GM15510 (cell line): ENCODE measurements around the gene ATP6V0E1.

Source experiments
- POLR2A ChIP-seq: IDR thresholded peaks from 3 replicates; pipeline ENCODE4 v1.6.1; 2011; ENCODE audit warnings: borderline replicate concordance; ENCODE audit not compliant: insufficient read length; ENCODE audit errors: extremely low read depth

Gene ATP6V0E1

GRCh38 chr5:172973127-172973916, 10.2 kb upstream of the ATP6V0E1 start:
- no peak for TF ChIP-seq POLR2A

DNA sequence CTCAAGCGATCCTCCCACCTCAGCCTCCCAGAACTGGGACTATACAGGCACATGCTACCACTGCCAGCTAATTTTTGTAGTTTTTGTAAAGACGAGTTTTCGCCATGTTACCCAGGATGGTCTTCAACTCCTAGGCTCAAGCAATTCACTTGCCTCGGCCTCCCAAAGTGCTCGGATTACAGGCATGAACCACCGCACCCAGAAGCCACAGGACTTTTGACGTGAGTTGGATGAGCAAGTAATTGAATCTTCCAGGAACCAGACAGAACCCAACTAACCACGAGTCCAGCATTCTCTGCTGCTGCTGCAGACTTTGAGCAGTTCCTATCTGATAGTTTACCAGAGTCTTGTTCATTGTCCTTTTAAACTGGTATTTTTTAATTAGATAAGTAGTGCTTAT, 9.6 kb upstream of the ATP6V0E1 start:
- no peak for TF ChIP-seq POLR2A

- TF ChIP-seq POLR2A: no peak
These were observed 8.3 kb upstream of the ATP6V0E1 start for GRCh38 chr5:172975289-172975688.

DNA sequence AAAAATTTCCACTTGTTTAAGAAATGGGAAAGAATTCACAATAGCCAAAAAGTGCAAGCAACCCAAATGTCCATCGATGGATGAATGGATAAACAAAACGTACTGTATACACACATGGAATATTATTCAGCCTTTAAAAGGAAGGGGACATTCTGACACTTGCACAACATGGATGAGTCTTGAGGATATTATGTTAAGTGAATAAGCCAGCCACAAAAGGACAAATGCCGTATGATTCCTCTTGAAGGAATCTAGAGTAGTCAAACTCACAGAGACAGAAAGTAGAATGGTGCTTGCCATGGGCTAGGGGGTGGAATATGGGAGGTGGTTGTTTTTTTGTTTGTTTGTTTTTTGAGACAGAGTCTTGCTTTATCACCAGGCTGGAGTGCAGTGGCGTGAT, 3.8 kb upstream of the ATP6V0E1 start:
- TF ChIP-seq POLR2A: no peak

GRCh38 chr5:172981931-172982330, 1.6 kb upstream of the ATP6V0E1 start:
- no peak for TF ChIP-seq POLR2A

GRCh38 chr5:172984244-172984953, 828 bp downstream of the ATP6V0E1 start:
- no peak for TF ChIP-seq POLR2A

- TF ChIP-seq POLR2A: no peak
These were observed 2.0 kb downstream of the ATP6V0E1 start for GRCh38 chr5:172985596-172985995.

DNA sequence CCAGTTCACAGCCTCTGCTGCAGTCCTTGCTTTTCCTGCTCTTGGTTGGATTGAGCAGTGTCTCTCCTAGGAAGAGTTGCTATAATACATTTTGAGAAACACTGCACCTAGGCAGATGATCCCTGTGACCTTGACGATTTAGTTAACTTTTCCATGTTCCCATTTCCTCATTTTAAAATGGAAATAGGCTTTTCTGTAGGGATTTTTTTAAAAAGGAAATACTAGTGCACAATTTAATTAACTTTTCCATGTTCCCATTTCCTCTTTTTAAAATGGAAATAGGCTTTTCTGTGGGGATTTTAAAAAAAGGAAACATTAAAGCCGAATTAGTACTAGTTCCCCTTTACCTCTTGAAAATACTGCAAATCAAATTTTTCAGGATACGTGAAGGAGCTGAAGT, 4.7 kb downstream of the ATP6V0E1 start:
- no peak for TF ChIP-seq POLR2A

DNA sequence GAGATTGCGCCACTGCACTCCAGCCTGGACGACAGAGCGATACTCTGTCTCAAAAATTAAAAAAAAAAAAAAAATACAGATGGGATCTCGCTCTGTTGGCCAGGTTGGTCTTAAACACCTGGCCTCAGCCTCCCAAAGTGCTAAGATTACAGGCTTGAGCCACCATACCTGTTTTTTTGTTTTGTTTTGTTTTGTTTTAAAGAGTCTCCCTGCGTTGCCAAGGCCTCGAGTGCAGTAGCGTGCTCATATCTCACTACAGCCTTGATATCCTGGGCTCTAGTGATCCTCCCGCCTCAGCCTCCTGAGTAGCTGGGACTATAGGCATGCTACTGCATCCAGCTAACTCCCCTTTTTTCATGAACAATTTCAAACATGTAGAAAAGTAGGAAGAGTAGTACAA, 7.2 kb downstream of the ATP6V0E1 start:
- TF ChIP-seq POLR2A: no peak

GRCh38 chr5:172994405-172994804, 10.8 kb downstream of the ATP6V0E1 start:
- TF ChIP-seq POLR2A: no peak

GRCh38 chr5:172999372-172999973, 15.9 kb downstream of the ATP6V0E1 start:
- no peak for TF ChIP-seq POLR2A

DNA sequence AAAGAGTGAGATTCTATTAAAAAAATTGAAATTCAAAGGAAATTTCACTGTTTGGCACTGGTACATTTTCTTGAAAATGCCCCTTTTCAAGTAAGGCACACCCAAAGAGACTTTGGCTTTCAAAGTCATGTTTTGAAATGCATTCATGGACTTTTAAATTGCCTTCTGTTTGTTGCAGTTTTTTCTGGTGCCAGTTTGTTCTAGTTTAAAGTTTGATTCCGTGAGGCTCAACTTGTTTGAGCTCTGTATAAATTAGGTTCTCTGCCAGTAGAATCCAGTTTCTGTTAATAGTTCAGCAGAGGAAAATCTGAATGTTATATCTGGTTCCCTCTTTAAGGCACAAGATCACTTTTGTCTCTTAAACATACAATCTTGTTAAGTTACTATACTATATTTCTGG, 16.4 kb downstream of the ATP6V0E1 start:
- no peak for TF ChIP-seq POLR2A

- TF ChIP-seq POLR2A: no peak
These were observed 17.8 kb downstream of the ATP6V0E1 start for GRCh38 chr5:173001229-173001841.

GRCh38 chr5:173003360-173003759, 19.8 kb downstream of the ATP6V0E1 start:
- no peak for TF ChIP-seq POLR2A

- TF ChIP-seq POLR2A: no peak
These were observed 20.4 kb downstream of the ATP6V0E1 start for GRCh38 chr5:173004013-173004412.

GRCh38 chr5:173004447-173004846, 20.9 kb downstream of the ATP6V0E1 start:
- TF ChIP-seq POLR2A: no peak

DNA sequence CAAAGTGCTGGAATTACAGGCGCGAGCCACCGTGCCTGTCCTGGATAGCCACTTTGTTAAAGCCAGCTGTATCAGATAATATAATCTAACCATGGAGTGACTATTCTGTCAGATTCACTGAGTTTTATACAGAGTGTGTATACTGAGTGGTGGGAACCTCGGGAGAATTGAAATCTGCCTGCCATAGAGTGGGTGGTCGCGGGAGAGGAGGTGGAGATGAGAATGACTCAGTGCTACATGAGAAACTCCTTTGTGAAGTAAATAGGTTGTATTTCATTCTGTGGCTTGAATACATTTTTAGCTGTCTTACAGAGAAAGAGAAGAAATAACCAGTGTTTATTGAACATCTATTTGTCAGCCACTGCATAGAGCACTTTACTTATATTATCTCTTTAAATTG, 26.4 kb downstream of the ATP6V0E1 start:
- TF ChIP-seq POLR2A: no peak
